Uterus (tissue), 2 donors: ENCODE measurements around the gene SMAP1.

Experiments
- POLR2A ChIP-seq, 2 donors: fragments of 450-650 bp; IDR thresholded peaks; one replicate each; pipeline ENCODE4 v1.6.1; 2016; ENCODE audit warnings: antibody characterized with exemption in 2 of 2, mild to moderate bottlenecking in 1 of 2, moderate library complexity in 1 of 2
- TF ChIP-seq, protein P1 (sequence below), 4 experiments: fragments of 200-600 bp in 2 of 4; fragments of 450-650 bp in 2 of 4; sonication (generic) in 2 of 4; IDR thresholded peaks; one replicate each; pipeline ENCODE4 v1.5.1; 2016 to 2019; ENCODE audit warnings: antibody characterized with exemption in 4 of 4, mild to moderate bottlenecking in 2 of 4, moderate library complexity in 1 of 4

DNA sequence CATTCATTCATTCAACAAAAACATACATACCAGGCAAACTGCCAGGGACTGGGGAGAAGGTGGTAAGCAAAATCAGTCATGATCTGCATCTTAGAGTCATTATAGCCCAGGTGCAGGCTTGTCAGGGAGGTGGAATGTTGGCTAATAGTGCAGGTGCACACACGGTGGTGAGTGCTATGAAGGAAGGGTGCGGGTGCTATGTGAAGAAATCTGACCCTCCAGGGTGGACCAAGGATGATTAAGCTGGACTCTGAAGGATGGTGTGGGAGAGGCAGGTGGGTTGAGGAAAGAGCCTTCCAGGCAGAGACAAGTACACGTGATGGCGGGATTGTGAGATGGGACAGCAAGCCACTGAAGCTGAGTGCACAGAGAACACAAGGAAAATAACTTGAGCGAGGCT, 211.8 kb downstream of the SMAP1 start:
- TF ChIP-seq, protein P1, sequence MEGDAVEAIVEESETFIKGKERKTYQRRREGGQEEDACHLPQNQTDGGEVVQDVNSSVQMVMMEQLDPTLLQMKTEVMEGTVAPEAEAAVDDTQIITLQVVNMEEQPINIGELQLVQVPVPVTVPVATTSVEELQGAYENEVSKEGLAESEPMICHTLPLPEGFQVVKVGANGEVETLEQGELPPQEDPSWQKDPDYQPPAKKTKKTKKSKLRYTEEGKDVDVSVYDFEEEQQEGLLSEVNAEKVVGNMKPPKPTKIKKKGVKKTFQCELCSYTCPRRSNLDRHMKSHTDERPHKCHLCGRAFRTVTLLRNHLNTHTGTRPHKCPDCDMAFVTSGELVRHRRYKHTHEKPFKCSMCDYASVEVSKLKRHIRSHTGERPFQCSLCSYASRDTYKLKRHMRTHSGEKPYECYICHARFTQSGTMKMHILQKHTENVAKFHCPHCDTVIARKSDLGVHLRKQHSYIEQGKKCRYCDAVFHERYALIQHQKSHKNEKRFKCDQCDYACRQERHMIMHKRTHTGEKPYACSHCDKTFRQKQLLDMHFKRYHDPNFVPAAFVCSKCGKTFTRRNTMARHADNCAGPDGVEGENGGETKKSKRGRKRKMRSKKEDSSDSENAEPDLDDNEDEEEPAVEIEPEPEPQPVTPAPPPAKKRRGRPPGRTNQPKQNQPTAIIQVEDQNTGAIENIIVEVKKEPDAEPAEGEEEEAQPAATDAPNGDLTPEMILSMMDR (IDR thresholded peaks at IDR 0.05) = no peak
- no peak for TF ChIP-seq POLR2A (IDR thresholded peaks at IDR 0.05)
